ENCODE measurements around the gene GNAI3. TPM values are rescaled to one million over a fixed set of nuclear protein-coding genes. Genes with fewer than 3 reads are reported as not detected.

Gene GNAI3
- total and polyA plus RNA-seq, 8 donors = 1.1 to 3.9 (median 2.8) TPM

DNA sequence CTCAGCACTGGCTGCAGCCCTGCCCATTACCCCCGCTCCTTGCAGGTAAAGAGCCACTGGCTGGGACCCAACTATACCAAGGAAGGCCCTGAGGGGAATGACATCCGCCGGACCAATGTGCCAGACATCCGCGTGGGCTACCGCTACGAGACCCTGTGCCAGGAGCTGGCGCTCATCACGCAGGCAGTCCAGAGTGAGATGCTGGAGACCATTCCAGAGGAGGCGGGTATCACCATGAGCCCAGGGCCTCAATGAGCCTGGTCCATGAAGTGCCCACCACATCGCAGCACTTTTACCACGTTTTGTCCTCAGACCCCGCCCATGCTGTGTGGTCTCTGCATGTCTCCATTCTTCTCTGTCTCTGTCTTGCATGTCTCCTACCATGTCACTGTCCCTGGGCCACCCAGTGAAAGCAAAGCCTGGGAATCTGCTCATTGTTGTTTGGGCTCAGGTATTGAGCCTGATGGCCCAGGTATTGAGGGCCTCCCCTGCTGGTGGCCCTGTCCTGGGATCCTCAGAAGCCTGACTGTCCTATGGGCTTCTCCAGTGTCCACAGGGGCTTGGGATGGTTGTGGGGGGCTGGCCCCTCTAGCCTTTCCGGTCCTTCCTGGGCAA, 82.6 kb downstream of the GNAI3 start:
- FAIRE-seq (no peak), DNase-seq (peak in 1 of 6 donors; percentile 16), ATAC-seq (no peak)
- Histone ChIP-seq H3K4me3 (no peak overlapping the region), H3K36me3 (peaks cover 0 to 39% (median 5%) of the 10 kb centered on the region in 3 donors), H3K27ac (no peak overlapping the region), H3K4me1 (no peaks in the 10 kb centered on the region), H3K9me3 (no peaks in the 10 kb centered on the region), H3K27me3 (no peaks in the 10 kb centered on the region)
- TF ChIP-seq, protein P1, sequence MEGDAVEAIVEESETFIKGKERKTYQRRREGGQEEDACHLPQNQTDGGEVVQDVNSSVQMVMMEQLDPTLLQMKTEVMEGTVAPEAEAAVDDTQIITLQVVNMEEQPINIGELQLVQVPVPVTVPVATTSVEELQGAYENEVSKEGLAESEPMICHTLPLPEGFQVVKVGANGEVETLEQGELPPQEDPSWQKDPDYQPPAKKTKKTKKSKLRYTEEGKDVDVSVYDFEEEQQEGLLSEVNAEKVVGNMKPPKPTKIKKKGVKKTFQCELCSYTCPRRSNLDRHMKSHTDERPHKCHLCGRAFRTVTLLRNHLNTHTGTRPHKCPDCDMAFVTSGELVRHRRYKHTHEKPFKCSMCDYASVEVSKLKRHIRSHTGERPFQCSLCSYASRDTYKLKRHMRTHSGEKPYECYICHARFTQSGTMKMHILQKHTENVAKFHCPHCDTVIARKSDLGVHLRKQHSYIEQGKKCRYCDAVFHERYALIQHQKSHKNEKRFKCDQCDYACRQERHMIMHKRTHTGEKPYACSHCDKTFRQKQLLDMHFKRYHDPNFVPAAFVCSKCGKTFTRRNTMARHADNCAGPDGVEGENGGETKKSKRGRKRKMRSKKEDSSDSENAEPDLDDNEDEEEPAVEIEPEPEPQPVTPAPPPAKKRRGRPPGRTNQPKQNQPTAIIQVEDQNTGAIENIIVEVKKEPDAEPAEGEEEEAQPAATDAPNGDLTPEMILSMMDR (IDR thresholded peaks at IDR 0.05) = no peak
- intact Hi-C loops (cut with DNase I) = loop anchor here in 2 of 3 donors (10.0 kb wide), 2 partner anchors 86 to 354 kb away; partner anchors contain the start of genes AHCYL1 (in 1 of the 2) and GNAI3 (in 1 of the 2)
- WGBS, 2 donors = 91 to 97% methylated on average over 14 of the region's 14 CpGs

DNA sequence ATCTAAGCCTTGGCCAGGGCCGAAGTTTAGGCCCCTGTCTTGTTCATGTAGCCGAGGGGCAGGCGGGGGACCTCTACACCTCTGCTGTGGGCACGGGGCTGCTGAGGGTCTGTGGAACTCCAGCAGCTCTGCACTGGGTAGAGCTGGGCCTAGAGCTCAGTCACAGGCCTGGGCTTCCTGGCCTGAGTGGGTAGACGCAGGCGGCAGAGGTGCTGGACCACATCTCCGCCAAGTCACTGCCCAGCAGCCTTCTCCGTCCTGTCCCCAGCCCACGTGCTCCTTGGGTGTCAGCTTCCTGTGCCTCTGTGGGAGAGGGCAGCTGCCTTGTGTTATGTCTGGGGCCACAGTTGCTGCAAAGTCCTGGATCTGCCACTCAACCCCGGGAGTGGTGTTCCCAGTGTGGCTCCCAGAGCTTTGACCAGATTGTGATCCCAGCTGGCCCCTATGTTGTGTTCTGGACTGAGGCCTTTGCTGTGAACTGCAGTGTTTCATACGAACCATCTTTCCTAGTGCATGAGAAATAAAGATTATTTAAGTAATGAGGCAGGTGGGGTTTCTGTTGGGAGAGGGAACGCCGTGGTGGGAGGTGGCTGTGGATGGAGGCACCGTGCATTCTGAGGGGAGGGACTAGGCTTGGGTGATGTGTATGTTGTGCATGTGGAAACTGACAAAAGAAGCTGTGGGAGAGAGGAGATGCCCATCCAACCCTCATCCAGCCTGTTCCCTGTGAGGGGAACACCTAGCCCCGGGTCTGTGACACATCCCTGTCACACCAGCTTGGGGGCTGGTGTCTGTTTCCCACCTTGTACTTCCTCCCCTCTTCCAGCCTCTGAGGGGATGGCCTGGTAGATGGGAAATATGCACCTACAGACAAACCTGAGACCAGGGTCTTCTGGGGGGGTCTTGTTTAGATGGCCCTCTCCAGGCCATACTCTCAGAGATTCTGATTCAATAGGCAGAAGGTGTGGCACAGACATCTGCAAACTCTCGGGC, 83.4 kb downstream of the GNAI3 start:
- Histone ChIP-seq H3K27ac (no peak overlapping the region), H3K4me1 (no peaks in the 10 kb centered on the region), H3K27me3 (no peaks in the 10 kb centered on the region), H3K9me3 (no peaks in the 10 kb centered on the region), H3K4me3 (no peak overlapping the region), H3K36me3 (peaks cover 0 to 31% (median 3%) of the 10 kb centered on the region in 3 donors)
- TF ChIP-seq, protein P1 (IDR thresholded peaks at IDR 0.05) = no peak
- intact Hi-C loops (cut with DNase I) = loop anchor here in 2 of 3 donors (10.0 kb wide), 2 partner anchors 87 to 353 kb away; partner anchors contain the start of genes AHCYL1 (in 1 of the 2) and GNAI3 (in 1 of the 2)
- ATAC-seq (no peak), DNase-seq (peak in 1 of 6 donors; percentile 7), FAIRE-seq (no peak)
- WGBS, 2 donors = 87 to 89% methylated on average over 15 to 16 of the region's 16 CpGs

DNA sequence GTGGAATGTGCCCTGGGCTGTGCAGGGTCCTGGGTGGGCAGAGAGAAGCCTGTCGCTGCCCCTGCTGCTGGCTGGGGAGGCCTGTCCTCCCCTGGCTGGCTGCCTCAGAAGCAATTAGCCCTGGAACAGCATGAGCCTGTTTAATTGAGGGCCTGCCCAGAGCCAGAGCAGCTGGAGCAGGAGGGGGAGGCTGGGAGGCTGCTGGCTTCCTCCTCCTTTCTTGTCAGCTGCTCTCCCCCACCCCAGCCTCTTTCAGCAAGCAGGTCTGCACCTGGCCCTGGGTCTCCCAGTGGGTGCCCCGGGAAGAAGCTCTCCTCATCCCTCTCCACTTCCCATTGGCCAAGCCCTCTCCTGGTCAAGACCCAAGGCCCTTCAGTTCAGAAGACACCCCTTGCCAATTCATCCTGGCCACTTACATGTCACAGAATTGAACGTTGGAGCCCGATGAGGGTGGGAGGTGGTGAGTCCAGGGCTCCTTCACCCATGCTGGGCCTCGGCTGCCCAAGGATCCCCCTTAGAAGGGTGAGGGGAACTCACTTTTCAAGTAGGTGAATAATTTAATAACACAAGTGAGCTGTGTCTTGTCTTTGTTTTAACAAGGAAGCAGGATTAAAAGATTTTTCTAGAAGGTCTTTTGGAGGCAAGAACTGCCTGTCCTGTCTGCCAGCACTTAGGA, 84.4 kb downstream of the GNAI3 start:
- 72% methylated on average over 5 of the region's 5 CpGs for whole genome bisulfite sequencing, 2 donors
- DNase-seq (peak in 1 of 6 donors; percentile 7), ATAC-seq (peak in 3 of 4 donors; percentile 23 to 30 (median 24)), FAIRE-seq (no peak)
- H3K27me3 ChIP-seq = no peaks in the 10 kb centered on the region
- peaks cover 0 to 22% (median 0%) of the 10 kb centered on the region in 3 donors for H3K36me3 ChIP-seq
- TF ChIP-seq, protein P1 (IDR thresholded peaks at IDR 0.05) = no peak
- no peaks in the 10 kb centered on the region for H3K4me1 ChIP-seq
- no peak overlapping the region for H3K4me3 ChIP-seq
- H3K27ac ChIP-seq = no peak overlapping the region
- intact Hi-C loops (cut with DNase I) = loop anchor here in 2 of 3 donors (10.0 kb wide), 2 partner anchors 88 to 352 kb away; partner anchors contain the start of genes AHCYL1 (in 1 of the 2) and GNAI3 (in 1 of the 2)
- no peaks in the 10 kb centered on the region for H3K9me3 ChIP-seq

DNA sequence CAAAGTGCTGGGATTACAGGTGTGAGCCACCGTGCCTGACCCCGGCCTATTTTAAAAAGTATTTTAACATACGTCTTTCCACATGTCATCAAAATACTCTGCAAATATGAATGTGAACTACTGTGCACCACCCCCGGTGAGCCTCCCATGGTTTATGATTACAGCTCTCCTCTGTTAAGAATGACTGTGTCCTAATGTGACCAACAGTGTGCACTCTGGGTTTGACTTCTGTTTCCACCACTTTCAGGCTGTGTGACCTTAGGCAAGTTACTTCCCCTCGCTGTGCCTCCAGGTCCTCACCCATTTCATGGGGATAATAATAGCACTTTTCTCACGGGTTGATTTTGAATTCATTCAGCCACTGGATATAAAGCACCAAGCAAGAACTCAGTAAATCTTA, 85.9 kb downstream of the GNAI3 start:
- Histone ChIP-seq H3K9me3 (no peaks in the 10 kb centered on the region), H3K36me3 (peaks cover 0 to 9% (median 0%) of the 10 kb centered on the region in 3 donors), H3K27ac (no peak overlapping the region), H3K27me3 (no peaks in the 10 kb centered on the region), H3K4me3 (no peak overlapping the region), H3K4me1 (no peaks in the 10 kb centered on the region)
- peak in 1 of 6 donors; percentile 2 for DNase-seq
- intact Hi-C loops (cut with DNase I) = loop anchor here in 2 of 3 donors (10.0 kb wide), 2 partner anchors 89 to 351 kb away; partner anchors contain the start of genes AHCYL1 (in 1 of the 2) and GNAI3 (in 1 of the 2)
- no peak for FAIRE-seq
- 74 to 79% methylated on average over 6 of the region's 6 CpGs for WGBS, 2 donors
- TF ChIP-seq, protein P1 (IDR thresholded peaks at IDR 0.05) = no peak
- no peak for ATAC-seq

Data from pancreas (tissue), 10 donors.